Ureter (tissue), 1 donor: ENCODE results near the gene GFY. TPM values are rescaled to one million over a fixed set of nuclear protein-coding genes. Genes with fewer than 3 reads are reported as not detected.

Source experiments
- DNase-seq: peaks from one replicate; pipeline ENCODE4 v3.0.0-alpha.2; 2020; ENCODE audit warnings: low spot score
- total RNA-seq: library from RNA; stranded (reverse); gene quantifications from one replicate; pipeline ENCODE4 v1.2.4, GENCODE V29; 2023
- donor health status: DM: yes; HTN: yes; CAD: no.

GFY gene
- total RNA-seq, 1 donor from 2014 or later: not detected

DNA sequence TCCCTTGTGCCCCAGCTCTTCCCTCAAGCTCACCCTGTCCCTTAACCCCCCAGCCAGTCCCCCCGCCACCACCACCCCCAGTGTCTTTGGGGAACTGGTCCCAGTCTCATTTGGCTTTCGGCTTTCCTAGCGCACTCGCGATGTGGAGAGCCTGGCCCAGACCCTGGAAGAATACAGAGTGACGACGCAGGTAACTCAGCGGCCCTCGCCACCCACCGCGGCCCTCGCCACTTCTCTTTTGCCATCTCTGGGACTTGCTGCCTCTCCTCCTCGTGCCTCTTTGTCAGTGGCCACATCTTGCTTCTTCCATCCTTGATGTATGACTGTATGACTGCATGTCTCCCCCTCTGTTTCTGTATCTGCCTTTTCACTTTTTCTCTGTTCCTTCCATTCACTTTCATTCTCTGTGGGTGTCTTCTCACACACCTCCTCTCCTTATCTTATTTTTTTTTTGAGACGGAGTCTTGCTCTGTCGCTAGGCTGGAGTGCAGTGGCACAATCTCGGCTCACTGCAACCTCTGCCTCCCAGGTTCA is 17.6 kb upstream of the GFY start:
- DNase-seq: no peak

DNA sequence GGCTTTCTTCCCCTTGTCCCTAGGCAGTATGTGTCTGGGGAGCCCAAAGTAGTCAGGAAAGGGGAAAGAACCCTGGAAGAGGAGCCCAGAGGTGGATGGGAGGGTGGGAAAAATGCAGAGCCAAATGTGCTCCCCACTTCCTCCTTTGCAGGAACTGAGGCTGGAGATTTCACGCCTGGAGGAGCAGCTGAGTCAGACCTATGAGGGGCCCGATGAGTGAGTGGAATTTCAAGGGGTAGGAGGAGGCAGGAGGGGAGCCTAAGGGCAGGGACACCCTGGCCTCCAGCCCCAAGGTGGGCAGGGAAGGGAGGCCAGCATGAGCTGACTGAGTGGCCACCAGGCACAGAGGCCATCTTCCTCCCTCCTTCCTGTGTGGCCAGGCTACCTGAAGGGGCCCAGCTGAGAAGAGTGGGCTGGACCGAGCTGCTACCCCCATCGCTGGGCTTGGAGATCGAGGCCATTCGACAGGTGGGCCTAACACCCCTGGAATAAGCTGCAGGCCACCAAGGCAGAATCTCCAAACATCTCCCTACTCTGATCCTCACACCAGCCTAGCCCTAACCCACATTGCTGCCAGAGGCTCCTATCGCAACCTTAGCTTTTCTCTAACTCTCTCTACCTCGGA is 16.3 kb upstream of the GFY start:
- no peak for DNase-seq

DNA sequence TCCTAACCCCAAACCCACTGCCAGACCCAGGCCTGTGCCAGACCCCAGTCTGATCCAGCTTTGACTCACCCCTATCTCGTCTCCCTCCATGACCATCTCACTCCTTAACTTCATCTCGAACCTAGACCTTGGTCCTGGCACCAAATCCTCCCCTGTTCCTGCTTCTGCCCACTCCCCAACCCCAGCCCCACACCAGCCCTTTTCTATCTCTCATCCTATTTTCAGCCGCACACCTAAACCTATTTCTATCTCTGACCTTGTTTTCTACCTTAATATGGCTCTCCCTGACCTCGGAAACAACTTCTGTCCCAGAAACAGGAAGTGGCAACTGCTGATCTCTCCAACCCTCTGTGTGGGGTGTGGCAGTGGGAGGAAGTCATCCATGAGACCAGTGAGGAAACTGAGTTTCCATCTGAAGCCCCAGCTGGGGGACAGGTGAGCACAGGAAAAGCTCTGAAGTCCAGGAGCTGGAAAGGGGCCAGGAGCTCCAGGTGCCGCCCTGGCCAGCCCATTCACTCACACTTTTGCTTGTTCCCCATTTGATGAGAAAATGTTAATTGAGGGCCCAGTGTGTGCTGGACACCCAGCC is 15.7 kb upstream of the GFY start:
- no peak for DNase-seq

DNA sequence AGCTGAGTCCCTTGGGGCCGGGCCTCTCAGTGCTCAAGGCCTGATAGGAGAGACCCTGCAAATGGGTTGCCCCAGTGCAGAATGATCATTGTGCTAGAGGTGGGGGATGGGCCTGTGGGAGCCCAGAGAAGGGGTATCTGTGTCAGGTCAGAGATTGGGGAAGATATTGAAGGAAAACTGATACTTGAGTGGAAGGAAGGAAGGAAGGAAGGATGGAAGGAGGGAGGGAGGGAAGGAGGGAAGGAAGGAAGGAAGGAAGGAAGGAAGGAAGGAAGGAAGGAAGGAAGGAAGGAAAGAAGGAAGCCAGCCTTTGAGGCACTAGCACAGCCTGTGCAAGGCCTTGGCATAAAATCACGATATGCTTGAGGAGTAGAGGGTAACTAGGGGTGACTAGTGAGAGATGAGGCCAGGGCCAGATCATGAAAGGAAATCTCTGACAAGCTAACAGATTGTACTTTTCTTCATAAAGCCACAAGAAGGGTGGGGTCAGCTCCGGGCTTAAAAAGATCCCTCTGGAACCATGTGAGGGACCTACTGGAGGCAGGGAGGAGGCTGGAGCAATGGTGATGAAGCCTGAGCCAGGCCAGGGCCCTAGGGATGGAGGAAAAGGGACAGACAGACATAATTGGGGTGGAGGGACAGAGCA is 13.4 kb upstream of the GFY start:
- DNase-seq: no peak

DNA sequence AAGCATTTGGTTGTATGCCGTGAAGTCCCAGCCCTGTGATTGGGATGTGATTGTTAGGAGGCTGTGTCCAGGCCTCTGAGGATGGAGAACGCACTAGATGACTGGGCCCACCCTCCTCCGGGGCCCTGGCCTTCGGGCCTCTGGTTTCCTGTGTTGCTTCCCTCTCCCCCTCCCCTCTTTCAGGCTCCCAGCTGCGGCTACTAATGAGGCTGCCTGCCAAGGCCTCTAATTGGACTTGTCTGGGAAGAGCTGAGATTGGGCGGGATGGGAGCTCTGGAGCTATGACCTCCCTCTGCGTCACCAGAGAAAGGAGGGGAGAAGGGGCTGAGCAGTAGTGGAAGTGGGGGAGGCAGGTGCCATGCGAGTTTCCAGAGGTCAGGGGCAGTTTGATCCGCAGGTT is 11.8 kb upstream of the GFY start:
- no peak for DNase-seq

DNA sequence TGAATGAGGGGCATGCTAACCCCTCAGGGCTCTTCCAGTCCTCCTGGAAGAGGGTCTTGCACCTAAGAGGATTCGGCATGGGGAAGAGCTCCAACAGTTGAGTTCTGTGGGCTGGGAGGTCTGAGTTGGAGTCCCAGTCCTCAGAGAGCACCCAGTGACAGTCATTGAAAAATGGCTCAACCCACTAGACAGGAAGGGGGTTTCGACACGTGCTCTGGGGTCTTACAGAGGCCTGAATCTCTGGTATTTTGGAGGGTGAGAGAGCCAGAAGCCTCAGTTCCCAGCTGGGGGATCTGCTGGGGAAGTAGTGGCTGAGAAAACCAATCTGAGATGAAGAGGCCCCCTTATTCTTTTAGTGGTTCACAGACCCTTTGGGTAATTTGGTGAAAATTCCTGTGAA is 10.9 kb upstream of the GFY start:
- DNase-seq: no peak

DNA sequence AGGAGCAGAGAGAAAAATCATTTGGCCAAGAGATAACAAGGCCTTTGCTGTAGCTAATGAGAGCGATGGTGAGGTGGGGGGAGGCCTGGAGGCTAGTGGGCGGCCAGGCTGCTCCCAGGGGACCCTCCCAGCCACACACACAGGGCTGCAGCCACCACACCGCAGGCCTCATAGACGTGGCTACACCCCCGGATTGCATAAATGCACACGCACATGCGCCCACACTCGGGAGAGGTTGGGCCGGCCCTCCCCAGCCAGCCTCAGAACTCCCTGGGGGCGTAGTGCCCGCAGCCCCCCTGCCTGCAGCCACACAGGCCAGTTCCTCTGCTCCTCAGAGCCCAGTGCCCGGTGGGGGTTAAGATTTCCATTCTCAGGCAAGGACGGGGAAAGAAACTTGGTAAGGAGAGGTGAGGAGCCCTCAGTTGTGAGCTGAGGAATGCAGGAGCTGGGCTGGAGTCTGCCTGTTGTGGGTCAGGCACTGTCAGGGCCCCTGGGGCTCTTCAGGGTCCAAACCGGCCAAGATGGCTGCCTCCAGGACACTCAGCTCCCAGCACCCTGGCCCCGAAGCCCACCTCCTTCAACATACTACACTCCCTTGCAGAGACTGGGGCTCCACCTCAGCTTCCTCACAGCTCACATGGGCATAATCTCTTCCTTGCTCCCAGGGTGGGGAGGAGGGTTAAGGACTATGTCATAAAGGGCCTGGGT is 9.9 kb upstream of the GFY start:
- no peak for DNase-seq

DNA sequence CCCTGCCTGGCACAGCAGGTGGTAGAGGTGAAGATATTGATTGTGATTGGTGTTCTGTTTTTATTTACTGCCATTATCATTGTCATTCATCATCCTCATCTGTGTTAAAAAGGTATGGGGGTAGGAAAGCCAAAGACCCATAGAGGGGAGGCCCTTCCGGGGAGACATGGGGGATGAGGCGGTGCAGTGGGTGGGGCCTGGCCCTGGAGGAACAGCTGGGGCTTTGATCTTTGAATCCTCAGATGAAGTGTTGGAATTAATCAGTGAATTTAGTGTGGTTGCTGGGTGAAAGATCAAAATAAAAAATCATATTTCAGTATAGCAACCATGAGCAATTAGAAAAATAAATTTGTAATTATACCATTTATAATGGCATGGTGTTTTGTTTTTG is 9.4 kb upstream of the GFY start:
- DNase-seq: no peak

DNA sequence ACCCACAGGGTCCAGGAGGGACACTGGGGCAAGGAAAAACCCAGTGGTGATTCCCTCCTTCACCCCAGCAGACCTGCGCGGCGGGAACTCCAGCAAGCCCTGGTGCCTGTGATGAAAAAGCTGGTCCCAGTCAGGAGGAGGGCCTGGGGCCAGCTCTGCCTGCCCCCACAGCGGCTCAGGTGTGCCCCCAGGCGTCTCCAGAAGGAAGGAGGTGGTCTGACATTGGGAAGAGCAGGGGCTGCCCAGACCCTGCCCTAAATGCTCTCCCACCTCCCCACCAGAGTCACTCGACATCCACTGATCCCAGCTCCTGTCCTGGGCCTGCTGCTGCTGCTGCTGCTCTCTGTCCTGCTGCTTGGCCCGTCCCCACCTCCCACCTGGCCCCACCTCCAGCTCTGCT is 8.1 kb upstream of the GFY start:
- no peak for DNase-seq

DNA sequence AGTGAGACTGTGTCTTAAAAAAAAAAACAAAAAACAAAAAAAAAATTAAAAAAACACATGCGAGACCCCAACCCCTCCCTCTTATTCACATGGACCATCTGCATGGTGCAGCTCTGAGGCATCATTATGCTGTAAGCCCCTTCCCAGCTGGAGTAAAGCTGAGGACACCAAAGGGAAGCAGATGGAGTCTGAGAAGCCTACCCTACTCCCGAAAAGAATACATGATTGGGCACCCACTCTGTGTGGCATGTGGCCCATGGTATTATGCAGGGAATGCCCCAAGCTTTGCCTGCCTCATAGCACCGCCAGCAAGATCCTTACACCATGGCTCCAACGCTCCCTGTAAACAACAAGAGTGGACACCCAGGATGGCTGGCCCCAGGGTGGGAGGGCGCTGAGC is 6.7 kb upstream of the GFY start:
- no peak for DNase-seq

DNA sequence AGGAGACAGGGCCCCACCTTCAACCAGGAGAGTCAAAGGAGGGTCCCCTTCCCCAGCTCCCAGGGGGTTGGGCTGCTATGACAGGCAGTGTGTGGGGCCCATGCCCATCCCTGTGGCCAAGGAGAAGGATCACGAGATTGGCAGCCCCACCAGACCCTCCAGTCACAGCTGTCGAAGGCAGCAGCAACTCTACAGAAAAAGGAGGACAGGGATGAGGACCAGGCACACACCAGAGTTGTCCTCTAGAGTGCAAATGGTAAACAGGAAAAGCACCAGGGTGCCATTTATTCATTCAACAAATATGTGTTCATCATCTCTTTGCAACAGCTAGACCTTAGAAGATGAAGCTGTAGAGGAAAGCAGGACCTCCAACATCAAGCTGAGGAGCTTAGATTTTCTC is 6.0 kb upstream of the GFY start:
- no peak for DNase-seq

DNA sequence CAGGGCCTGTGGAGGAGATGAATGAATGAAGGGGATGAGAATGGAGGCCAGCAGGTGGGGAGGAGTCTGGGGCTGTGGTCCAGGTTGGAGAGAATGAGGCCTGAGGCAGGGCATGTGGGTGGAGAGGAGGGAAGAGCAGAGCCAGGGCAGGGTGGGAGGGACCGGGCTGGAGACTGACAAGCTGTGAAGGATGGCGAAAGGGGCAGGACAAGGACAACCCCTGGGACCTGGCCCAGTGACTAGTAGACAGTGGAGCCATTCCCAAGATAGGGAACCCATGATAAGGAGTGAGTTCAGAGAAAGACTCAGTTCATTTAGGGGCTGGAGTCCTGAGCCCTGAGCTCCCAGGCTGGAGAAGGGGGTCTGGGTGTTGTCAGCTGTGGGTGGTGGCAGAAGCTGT is 5.0 kb upstream of the GFY start:
- no peak for DNase-seq

DNA sequence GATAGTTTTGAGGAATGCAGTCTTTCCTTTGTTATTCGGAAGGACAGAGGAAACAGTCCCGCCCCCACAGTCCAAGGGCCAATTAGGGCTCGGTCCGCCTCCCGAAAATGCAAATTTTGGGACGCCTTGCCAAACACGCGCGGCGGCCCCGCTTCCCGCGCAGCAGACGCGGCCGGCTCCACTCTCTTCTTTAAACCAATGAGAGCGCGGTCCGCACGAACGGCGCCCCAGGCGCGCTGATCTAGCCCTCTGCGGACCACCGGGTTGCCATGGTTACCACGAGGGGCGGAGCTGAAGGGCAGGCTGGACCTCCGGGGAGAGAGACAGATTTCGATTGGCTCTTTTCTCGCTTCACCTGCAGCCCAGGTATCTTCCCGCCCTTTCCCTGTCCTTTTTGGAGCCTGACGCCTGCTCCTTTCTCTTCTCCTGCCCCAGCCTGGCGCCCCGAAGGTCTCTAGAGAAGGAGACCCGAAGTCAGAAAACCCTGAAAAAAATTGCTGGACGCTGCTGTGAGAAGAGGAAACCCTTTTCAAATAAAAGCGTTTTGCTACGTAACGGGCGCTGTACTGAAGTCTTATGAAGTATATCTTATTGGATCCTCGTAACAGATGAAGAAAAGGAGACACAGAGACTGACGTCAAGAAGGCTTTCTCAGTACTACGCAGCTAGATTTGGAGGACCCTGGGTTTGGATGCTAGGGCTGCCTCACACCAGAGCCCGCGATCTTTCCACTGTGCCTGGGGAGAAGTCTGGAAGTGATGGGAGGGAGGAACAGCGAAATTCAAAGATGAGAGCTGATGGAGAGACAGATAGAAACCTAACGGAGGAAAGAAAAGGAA is 3.9 kb upstream of the GFY start:
- no peak for DNase-seq

DNA sequence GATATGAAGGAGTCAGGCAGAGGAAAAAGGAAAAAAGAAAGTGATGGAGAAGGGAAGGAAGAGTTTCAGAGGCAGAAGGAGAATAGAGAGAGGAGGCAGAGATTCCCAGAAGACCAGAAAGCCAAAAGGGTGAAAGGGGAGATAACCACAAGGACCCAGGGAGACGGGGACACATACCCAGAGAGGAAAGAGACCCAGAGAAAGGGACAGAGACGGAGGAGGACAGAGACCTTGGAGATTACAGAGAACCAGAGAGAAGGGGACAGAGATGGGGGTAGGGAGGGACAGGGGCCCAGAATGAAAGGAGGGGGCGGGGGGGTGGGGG is 3.3 kb upstream of the GFY start:
- no peak for DNase-seq

DNA sequence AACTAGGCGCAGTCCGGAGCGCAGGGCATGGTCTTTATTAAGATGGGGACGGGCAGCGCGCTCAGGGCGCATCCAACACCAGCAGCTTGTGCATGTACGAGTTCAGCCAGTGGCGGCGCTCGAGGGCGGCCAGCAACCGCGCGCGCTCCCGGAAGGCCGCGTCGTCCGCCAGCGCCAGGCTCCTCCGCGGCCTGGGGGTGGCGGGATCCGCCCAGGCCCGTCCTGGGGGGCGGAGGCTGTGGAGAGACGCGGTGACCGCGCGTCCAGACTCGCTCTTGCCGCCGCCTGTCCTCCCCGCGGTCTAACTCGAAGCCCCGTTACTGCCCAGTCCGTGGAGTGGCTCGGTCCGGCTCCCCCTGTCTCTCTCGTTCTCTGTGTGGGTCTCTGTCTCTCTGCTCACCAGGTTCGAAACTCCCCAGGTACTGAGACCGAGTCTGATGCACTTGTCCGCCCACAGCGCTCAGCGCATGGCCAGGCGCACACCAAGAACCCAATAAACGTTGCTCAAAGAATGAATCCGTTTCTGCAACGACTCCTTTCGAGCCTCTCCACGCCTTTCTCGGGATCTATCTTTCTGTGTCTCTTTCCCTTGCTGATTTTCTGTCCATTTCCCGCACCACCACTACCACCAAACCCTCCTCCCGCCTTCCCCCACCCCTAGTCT is 2.6 kb upstream of the GFY start:
- no peak for DNase-seq

DNA sequence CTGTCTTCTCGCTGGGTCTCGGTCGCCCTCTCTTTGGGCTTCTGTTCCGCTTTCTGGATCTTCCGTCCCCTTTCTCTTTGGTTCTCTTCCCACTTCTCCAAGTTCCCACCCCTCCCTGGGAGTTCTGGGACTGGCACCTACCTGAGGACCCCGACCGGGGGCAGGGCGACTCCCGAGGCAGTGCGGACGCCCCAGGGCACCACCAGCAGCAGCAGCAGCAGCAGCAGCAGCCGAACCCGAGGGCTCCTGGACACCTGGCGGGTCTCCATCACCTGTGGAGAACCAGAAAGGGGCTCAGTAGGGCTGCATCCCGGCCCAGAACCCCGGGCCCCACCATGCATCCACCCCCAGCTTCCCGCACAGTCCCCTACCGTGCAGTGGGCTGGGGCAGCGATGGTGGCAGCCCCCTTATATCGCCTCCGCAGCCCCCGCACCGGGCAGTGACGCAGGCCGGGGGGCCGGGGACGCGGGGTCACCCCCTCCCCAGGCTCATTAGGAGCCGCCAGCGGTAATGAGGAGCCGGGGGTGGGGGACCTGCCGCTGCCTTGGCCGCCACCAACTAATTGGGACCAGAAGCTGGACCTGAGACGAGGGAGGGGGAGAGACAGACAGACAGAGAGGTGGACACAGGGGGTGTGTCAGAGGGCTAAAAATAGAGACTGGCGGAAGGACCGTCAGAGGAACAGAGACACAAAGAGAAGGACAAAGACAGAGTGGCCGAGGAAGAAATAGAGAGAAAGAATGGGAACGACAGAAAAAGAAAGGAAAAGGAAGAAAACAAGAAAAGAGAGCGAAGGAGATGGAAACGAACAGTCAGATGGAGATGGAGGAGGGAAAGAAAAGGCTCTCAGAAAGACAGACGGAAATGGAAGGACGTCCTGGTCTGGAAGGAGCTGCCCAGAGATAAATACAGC is 1.9 kb upstream of the GFY start, which contains the start of gene PTH2:
TSS of gene PTH2 (minus strand) at position 371 of the 914 bp plus-strand sequence. CDS start at position 269, 102 bp downstream.
- no peak for DNase-seq

DNA sequence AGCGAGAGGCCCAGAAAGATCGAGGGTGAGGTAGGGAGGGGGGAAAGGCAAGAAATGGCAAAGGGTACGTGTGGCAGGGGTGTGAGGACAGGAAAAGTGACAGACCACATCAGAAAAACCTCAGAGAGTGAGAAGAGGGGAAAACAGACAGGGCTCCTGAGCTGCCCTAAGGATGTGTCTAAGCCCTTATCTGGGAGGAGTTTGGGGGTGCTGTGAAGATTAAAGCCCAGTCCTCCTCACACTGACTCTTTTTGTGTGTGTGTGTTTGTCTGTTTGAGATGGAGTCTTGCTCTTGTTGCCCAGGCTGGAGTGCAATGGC is 1.2 kb upstream of the GFY start:
- no peak for DNase-seq

DNA sequence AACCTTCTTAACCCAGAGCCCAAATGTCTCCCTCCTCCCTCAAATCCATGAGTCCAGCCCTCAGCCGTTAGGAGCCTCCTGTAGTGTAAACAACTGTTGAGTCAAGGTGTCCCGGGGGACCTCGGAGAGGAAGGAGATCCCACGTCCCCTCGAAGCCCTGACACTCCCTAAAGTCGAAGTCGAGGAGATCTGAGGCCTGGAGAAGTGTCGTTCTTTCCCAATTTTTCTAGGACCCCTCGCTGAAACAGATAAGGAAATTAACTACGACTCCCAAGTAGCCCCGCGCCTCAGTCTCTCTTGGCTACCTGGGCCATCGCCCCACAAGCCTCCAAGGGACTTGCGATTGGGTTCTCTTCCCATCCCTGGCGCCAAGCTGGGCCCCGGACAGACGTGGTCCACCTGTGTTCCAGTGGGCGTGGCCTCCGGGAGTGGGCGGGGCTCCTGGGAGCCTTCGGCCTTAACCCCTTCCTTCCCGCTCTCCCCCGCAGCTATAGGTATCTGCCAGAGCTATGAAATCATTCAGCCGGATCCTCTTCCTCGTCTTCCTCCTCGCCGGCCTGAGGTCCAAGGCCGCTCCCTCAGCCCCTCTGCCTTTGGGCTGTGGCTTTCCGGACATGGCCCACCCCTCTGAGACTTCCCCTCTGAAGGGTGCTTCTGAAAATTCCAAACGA is 869 bp downstream of the GFY start:
- no peak for DNase-seq

DNA sequence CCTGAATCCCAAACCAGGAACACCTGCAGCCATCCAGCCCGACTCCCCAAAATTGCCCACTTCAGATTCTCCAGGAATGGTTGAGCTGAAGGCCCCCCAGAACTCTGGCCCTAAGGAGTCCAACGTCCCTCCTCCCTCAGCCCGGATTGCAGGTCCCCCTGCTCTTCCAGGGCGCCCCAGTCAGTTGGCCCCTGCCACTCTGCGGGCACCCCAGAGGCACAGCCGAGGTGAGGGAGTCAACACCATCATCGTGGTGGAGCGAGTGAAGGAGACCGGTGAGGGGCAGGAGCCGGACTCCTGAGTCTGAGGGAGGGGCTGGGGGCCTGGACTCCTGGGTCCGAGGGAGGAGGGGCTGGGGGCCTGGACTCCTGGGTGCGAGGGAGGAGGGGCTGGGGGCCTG is 2.2 kb downstream of the GFY start:
- DNase-seq: no peak
